Breast epithelium (tissue), 3 donors: Measurements from ENCODE around the gene CGB7.

Source experiments
- POLR2A ChIP-seq: fragments of 450-650 bp; IDR thresholded peaks from one replicate; pipeline ENCODE4 v1.6.1; 2016; ENCODE audit warnings: antibody characterized with exemption, mild to moderate bottlenecking, moderate library complexity
- TF ChIP-seq, protein P1 (sequence below), 3 donors: fragments of 450-650 bp; IDR thresholded peaks; one replicate each; pipeline ENCODE4 v1.5.1; 2016 to 2017; ENCODE audit warnings: antibody characterized with exemption in 3 of 3, mild to moderate bottlenecking in 3 of 3, moderate library complexity in 3 of 3

DNA sequence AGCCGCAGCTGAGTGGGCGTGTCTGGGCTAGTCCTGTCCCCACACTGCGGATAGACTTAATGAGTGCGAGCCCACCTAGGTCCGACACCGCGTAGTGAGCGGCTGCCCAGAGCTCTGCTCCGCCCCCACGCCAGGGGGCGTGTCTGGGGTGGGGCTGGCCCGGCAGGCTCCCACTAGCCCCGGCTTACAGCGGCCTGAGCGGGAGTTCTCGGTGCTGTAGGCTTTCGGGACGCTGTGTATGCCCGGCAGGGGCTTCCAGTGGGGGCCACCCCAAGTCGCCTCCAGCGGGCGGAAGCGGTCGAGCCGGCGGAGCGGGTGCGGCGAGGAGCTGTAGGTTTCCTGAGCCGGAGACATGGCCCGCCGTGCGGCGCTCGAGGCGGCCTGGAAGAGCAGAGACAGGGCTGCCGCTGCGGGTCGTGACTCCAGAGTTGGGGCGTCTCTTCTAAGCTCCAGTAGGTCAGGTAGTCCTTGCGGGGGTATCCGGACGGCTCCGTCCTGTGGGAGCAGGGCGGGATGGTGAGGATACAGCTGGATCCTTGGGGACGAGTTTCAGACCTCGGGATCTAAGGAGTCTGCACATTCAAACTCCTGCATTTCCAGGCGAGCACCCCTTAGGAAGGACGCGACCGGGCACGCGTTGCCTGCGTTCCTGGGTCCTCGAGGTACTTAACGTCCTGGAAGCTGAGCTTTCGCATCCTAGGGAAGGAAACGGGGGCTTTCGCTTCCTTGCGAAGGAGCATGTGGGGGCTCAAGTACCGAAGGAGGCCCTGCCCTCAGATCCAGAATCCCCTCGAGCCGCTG, 1.2 kb downstream of the CGB7 start:
- TF ChIP-seq, protein P1, sequence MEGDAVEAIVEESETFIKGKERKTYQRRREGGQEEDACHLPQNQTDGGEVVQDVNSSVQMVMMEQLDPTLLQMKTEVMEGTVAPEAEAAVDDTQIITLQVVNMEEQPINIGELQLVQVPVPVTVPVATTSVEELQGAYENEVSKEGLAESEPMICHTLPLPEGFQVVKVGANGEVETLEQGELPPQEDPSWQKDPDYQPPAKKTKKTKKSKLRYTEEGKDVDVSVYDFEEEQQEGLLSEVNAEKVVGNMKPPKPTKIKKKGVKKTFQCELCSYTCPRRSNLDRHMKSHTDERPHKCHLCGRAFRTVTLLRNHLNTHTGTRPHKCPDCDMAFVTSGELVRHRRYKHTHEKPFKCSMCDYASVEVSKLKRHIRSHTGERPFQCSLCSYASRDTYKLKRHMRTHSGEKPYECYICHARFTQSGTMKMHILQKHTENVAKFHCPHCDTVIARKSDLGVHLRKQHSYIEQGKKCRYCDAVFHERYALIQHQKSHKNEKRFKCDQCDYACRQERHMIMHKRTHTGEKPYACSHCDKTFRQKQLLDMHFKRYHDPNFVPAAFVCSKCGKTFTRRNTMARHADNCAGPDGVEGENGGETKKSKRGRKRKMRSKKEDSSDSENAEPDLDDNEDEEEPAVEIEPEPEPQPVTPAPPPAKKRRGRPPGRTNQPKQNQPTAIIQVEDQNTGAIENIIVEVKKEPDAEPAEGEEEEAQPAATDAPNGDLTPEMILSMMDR (IDR thresholded peaks at IDR 0.05), result no peak
- no peak for TF ChIP-seq POLR2A
